Choroid plexus epithelial cell (primary cell): ENCODE measurements around the gene HECW1.

Experiments used
- DNase-seq: peaks from one replicate; pipeline ENCODE4 v3.0.0-alpha.2; 2010; ENCODE audit warnings: low read depth
- H3K4me3 ChIP-seq: 2 replicates; pipeline ENCODE4 v1.5.1; 2011; ENCODE audit warnings: low read depth, mild to moderate bottlenecking, control low read depth, low read length, moderate library complexity
- CTCF ChIP-seq: conservative IDR thresholded peaks from 2 replicates; pipeline ENCODE4 v1.5.1; 2011; ENCODE audit warnings: low read depth, mild to moderate bottlenecking, control low read depth, inconsistent platforms, low read length, moderate library complexity

Gene HECW1

GRCh38 chr7:43192806-43193460 is 80.5 kb downstream of the HECW1 start:
- H3K4me3 ChIP-seq, result no peak overlapping the region
- TF ChIP-seq CTCF, result no peak
- no peak for DNase-seq

- TF ChIP-seq CTCF, result no peak
- no peak for DNase-seq
- no peak overlapping the region for H3K4me3 ChIP-seq
These were observed 81.4 kb downstream of the HECW1 start for GRCh38 chr7:43193893-43194292.

- no peak for TF ChIP-seq CTCF
- no peak for DNase-seq
- H3K4me3 ChIP-seq, result no peak overlapping the region
These were observed 82.8 kb downstream of the HECW1 start for GRCh38 chr7:43195256-43195655.

GRCh38 chr7:43195768-43196167 is 83.3 kb downstream of the HECW1 start:
- no peak overlapping the region for H3K4me3 ChIP-seq
- TF ChIP-seq CTCF, result no peak

GRCh38 chr7:43196379-43196778 is 83.9 kb downstream of the HECW1 start:
- H3K4me3 ChIP-seq, result no peak overlapping the region
- no peak for TF ChIP-seq CTCF
- no peak for DNase-seq

More at GRCh38 chr7:43195768-43196167, 83.3 kb downstream of the HECW1 start:
- no peak for DNase-seq

- no peak for DNase-seq
- H3K4me3 ChIP-seq, result no peak overlapping the region
- no peak for TF ChIP-seq CTCF
These were observed 85.6 kb downstream of the HECW1 start for GRCh38 chr7:43198016-43198415.

GRCh38 chr7:43198599-43199090 is 86.2 kb downstream of the HECW1 start:
- H3K4me3 ChIP-seq, result peak overlapping the region; percentile 22
- TF ChIP-seq CTCF, result no peak
- peak; percentile 15 for DNase-seq
